ENCODE results near the gene NHLRC2. TPM values are rescaled to one million over a fixed set of nuclear protein-coding genes. Genes with fewer than 3 reads are reported as not detected.

The NHLRC2 gene
- total and polyA plus RNA-seq, 7 donors = 2.4 to 67.8 (median 31.0) TPM

- TF ChIP-seq POLR2A (IDR thresholded peaks at IDR 0.05) (no peak), POLR2AphosphoS5 (IDR thresholded peaks at IDR 0.05) (no peak), CTCF (IDR thresholded peaks at IDR 0.05) (no peak), EP300 (IDR thresholded peaks at IDR 0.05) (no peak)
- H3K9me3 ChIP-seq = no peaks in the 10 kb centered on the region
- no peaks in the 10 kb centered on the region for H3K27me3 ChIP-seq
- H3K36me3 ChIP-seq = no peaks in the 10 kb centered on the region
- intact Hi-C loops (cut with DNase I) = no loop called here
- no peaks in the 10 kb centered on the region for H3K4me1 ChIP-seq
- DNase-seq = no peak
- H3K4me3 ChIP-seq = no peak overlapping the region
- H3K27ac ChIP-seq = no peak overlapping the region
Observed at GRCh38 chr10:113928830-113929229, 74.4 kb downstream of the NHLRC2 start.

- TF ChIP-seq POLR2A (IDR thresholded peaks at IDR 0.05) (no peak), POLR2AphosphoS5 (IDR thresholded peaks at IDR 0.05) (no peak), CTCF (IDR thresholded peaks at IDR 0.05) (no peak), EP300 (IDR thresholded peaks at IDR 0.05) (no peak)
Observed at GRCh38 chr10:113929522-113929921, 75.1 kb downstream of the NHLRC2 start.

GRCh38 chr10:113930482-113931057 lies 76.1 kb downstream of the NHLRC2 start:
- H3K9me3 ChIP-seq = no peaks in the 10 kb centered on the region
- DNase-seq = no peak
- intact Hi-C loops (cut with DNase I) = no loop called here
- no peaks in the 10 kb centered on the region for H3K4me1 ChIP-seq
- TF ChIP-seq EP300 (IDR thresholded peaks at IDR 0.05) (no peak), POLR2AphosphoS5 (IDR thresholded peaks at IDR 0.05) (no peak), POLR2A (IDR thresholded peaks at IDR 0.05) (no peak), CTCF (IDR thresholded peaks at IDR 0.05) (no peak)
- H3K36me3 ChIP-seq = no peaks in the 10 kb centered on the region
- H3K27me3 ChIP-seq = no peaks in the 10 kb centered on the region
- no peak overlapping the region for H3K27ac ChIP-seq
- WGBS, 2 donors = 80 to 87% methylated on average over 3 of the region's 3 CpGs
- no peak overlapping the region for H3K4me3 ChIP-seq

More at GRCh38 chr10:113929522-113929921, 75.1 kb downstream of the NHLRC2 start:
- no peaks in the 10 kb centered on the region for H3K4me1 ChIP-seq
- H3K4me3 ChIP-seq = no peak overlapping the region
- no peaks in the 10 kb centered on the region for H3K36me3 ChIP-seq
- H3K9me3 ChIP-seq = no peaks in the 10 kb centered on the region
- H3K27me3 ChIP-seq = no peaks in the 10 kb centered on the region
- no peak overlapping the region for H3K27ac ChIP-seq
- no peak for DNase-seq
- intact Hi-C loops (cut with DNase I) = no loop called here
- WGBS, 2 donors = 80 to 92% methylated on average over 6 of the region's 6 CpGs

- WGBS, 2 donors = 94% methylated on average over 1 of the region's 1 CpG
- H3K36me3 ChIP-seq = no peaks in the 10 kb centered on the region
- no peak overlapping the region for H3K4me3 ChIP-seq
- H3K4me1 ChIP-seq = no peaks in the 10 kb centered on the region
- no peaks in the 10 kb centered on the region for H3K9me3 ChIP-seq
- DNase-seq = no peak
- no peak for TF ChIP-seq POLR2A (IDR thresholded peaks at IDR 0.05)
- no peak for TF ChIP-seq POLR2AphosphoS5 (IDR thresholded peaks at IDR 0.05)
- no peak for TF ChIP-seq CTCF (IDR thresholded peaks at IDR 0.05)
- no peak overlapping the region for H3K27ac ChIP-seq
- intact Hi-C loops (cut with DNase I) = no loop called here
- no peaks in the 10 kb centered on the region for H3K27me3 ChIP-seq
Observed at GRCh38 chr10:113932854-113933253, 78.4 kb downstream of the NHLRC2 start.

DNA sequence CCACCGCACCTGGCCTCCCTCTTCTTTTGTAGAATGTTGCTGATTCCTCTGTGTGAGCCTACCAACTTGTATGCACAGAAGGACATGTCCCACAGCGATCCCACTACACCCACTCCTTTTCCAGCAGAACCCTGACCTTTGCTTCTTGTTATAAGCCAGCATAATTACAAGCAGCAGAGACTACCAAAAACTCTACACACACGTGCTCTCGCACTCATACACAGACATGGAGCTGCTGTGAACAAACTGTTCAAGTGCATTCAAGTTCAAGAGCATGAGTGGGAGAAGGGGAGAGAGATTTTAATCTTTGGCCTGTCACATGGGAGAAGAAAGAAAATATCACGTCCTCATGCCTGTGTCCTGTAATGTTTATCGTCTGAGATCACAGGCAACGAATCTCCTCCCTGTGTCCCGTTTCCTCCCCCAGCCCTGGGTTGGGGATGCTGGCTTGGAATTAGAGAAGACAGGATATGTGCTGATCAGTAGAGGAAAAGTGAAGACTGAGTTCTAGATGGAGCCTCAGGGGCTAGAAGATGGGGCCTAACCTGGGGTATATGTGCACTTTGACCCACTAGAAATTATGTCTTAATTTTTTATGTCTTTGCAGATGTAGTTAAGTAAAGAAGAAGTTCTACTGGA lies 79.6 kb downstream of the NHLRC2 start:
- H3K27ac ChIP-seq = no peak overlapping the region
- intact Hi-C loops (cut with DNase I) = no loop called here
- no peaks in the 10 kb centered on the region for H3K36me3 ChIP-seq
- WGBS, 2 donors = 44 to 79% methylated on average over 8 of the region's 8 CpGs
- H3K9me3 ChIP-seq = no peaks in the 10 kb centered on the region
- no peak overlapping the region for H3K4me3 ChIP-seq
- no peak for TF ChIP-seq CTCF (IDR thresholded peaks at IDR 0.05)
- no peak for TF ChIP-seq POLR2A (IDR thresholded peaks at IDR 0.05)
- no peak for TF ChIP-seq EP300 (IDR thresholded peaks at IDR 0.05)
- no peak for TF ChIP-seq POLR2AphosphoS5 (IDR thresholded peaks at IDR 0.05)
- H3K4me1 ChIP-seq = no peaks in the 10 kb centered on the region
- DNase-seq = no peak
- H3K27me3 ChIP-seq = no peaks in the 10 kb centered on the region

Measured in sigmoid colon (tissue), 7 donors.